Measurements from ENCODE around the gene MAGI3.

The MAGI3 gene

GRCh38 chr1:113663165-113663951 lies 273.0 kb downstream of the MAGI3 start:
- DNase-seq, result no peak

GRCh38 chr1:113665071-113665470 lies 274.8 kb downstream of the MAGI3 start:
- DNase-seq, result no peak

- no peak for DNase-seq
Observed at GRCh38 chr1:113666126-113666525, 275.8 kb downstream of the MAGI3 start.

GRCh38 chr1:113669988-113670387 lies 279.7 kb downstream of the MAGI3 start:
- no peak for DNase-seq

- DNase-seq, result no peak
Observed at GRCh38 chr1:113670650-113671049, 280.3 kb downstream of the MAGI3 start.

GRCh38 chr1:113672491-113672890 lies 282.2 kb downstream of the MAGI3 start:
- no peak for DNase-seq

GRCh38 chr1:113674591-113674990 lies 284.3 kb downstream of the MAGI3 start:
- no peak for DNase-seq

GRCh38 chr1:113675302-113675701 lies 285.0 kb downstream of the MAGI3 start:
- DNase-seq, result no peak

- DNase-seq, result no peak
Observed at GRCh38 chr1:113676524-113676923, 286.2 kb downstream of the MAGI3 start.

- no peak for DNase-seq
Observed at GRCh38 chr1:113677250-113678158, 287.2 kb downstream of the MAGI3 start.

- no peak for DNase-seq
Observed at GRCh38 chr1:113678159-113678469, 287.8 kb downstream of the MAGI3 start.

- no peak for DNase-seq
Observed at GRCh38 chr1:113681596-113682337, 291.5 kb downstream of the MAGI3 start.

GRCh38 chr1:113683384-113684152 lies 293.3 kb downstream of the MAGI3 start:
- DNase-seq, result no peak

- no peak for DNase-seq
Observed at GRCh38 chr1:113684153-113684541, 293.8 kb downstream of the MAGI3 start.

- DNase-seq, result no peak
Observed at GRCh38 chr1:113686891-113687618, 296.7 kb downstream of the MAGI3 start.

GRCh38 chr1:113691184-113691583 lies 300.9 kb downstream of the MAGI3 start:
- DNase-seq, result no peak

- DNase-seq, result no peak
Observed at GRCh38 chr1:113692342-113692741, 302.0 kb downstream of the MAGI3 start.

- DNase-seq, result no peak
Observed at GRCh38 chr1:113692824-113693431, 302.6 kb downstream of the MAGI3 start.

- no peak for DNase-seq
Observed at GRCh38 chr1:113694910-113695309, 304.6 kb downstream of the MAGI3 start.

- no peak for DNase-seq
Observed at GRCh38 chr1:113701429-113701828, 311.1 kb downstream of the MAGI3 start.

GRCh38 chr1:113714606-113715269 lies 324.4 kb downstream of the MAGI3 start:
- no peak for DNase-seq

Measured in NCI-H2081 treated with DMSO at 0.1 percent for 48 hours (cell line).